Inflammatory macrophage treated with lipopolysaccharide for 4 hours (primary cell): ENCODE data around the gene MPL.
A peak's percentile ranks its signal among the peaks of the same experiment; 100 is the strongest.
"Not testable (repeated sequence)": the region's sequence is repeated elsewhere in the genome, so short reads cannot be mapped to it uniquely, and the experiment has no call there.

Source experiments
- DNase-seq: peaks from one replicate; pipeline ENCODE4 v3.0.0-alpha.2; 2020

MPL gene

GRCh38 chr1:43358121-43358745 is 20.6 kb downstream of the MPL start:
- DNase-seq: peak; percentile 61

GRCh38 chr1:43358746-43359693 is 21.4 kb downstream of the MPL start, which contains the start of gene CDC20:
Gene CDC20 (plus strand): TSS chr1:43358981. CDS start chr1:43359216, 235 bp downstream.
- DNase-seq: peak; percentile 98

- DNase-seq: no peak
Measured at GRCh38 chr1:43359696-43360095, 22.1 kb downstream of the MPL start.

- DNase-seq: no peak
Measured at GRCh38 chr1:43360616-43361015, 23.0 kb downstream of the MPL start.

- DNase-seq: peak; percentile 30
Measured at GRCh38 chr1:43363283-43363934, 25.8 kb downstream of the MPL start.

- no peak for DNase-seq
Measured at GRCh38 chr1:43363935-43364525, 26.4 kb downstream of the MPL start.

GRCh38 chr1:43365678-43366077 is 28.1 kb downstream of the MPL start:
- DNase-seq: no peak

GRCh38 chr1:43366179-43366578 is 28.6 kb downstream of the MPL start:
- DNase-seq: no peak

- DNase-seq: no peak
Measured at GRCh38 chr1:43366601-43367025, 29.0 kb downstream of the MPL start.

- DNase-seq: peak; percentile 23
Measured at GRCh38 chr1:43367026-43367903, 29.6 kb downstream of the MPL start.

GRCh38 chr1:43367904-43368645 is 30.5 kb downstream of the MPL start, which contains the start of gene ELOVL1:
Gene ELOVL1 (minus strand): TSS chr1:43368011. CDS start chr1:43365609, 2,402 bp downstream.
- DNase-seq: peak; percentile 94

- DNase-seq: no peak
Measured at GRCh38 chr1:43368646-43369020, 31.0 kb downstream of the MPL start.

- DNase-seq: not testable (repeated sequence)
Measured at GRCh38 chr1:43369779-43370178, 32.2 kb downstream of the MPL start.

- no peak for DNase-seq
Measured at GRCh38 chr1:43370564-43370963, 32.9 kb downstream of the MPL start.

GRCh38 chr1:43372172-43372571 is 34.6 kb downstream of the MPL start:
- DNase-seq: no peak

GRCh38 chr1:43373066-43373940 is 35.7 kb downstream of the MPL start:
- DNase-seq: peak; percentile 51

GRCh38 chr1:43376723-43377235 is 39.2 kb downstream of the MPL start:
- no peak for DNase-seq

- no peak for DNase-seq
Measured at GRCh38 chr1:43377831-43378230, 40.2 kb downstream of the MPL start.

GRCh38 chr1:43379476-43379875 is 41.9 kb downstream of the MPL start:
- no peak for DNase-seq

- DNase-seq: peak; percentile 92
Measured at GRCh38 chr1:43381612-43382011, 44.0 kb downstream of the MPL start.
